HepG2 (cell line): ENCODE measurements around the gene SYT17. TPM values are rescaled to one million over a fixed set of nuclear protein-coding genes. Genes with fewer than 3 reads are reported as not detected.

Experiments used
- ATAC-seq: fragments of 200-7000 bp; cut with Tn5 transposase; 3 replicates; pipeline ENCODE4 v1.9.1; 2020; ENCODE audit warnings: mild to moderate bottlenecking, moderate library complexity
- BruUV-seq: library from RNA; stranded (reverse); fragments of 400-500 nt; replicated peaks from 2 replicates; lab custom pipeline; 2021; lab: Mats Ljungman, UMichigan
- CTCF ChIA-PET: fragments of 300-600 bp; formaldehyde crosslinking; extraction: SDS; loops from one replicate; lab custom pipeline; 2021; ENCODE audit warnings: low total read pairs, inconsistent platforms, low intra/inter-chr PET ratio; lab: Yijun Ruan, JAX
- POLR2A ChIA-PET: fragments of 350-600 bp; sonication (Branson Sonifier 250); formaldehyde crosslinking; loops from one replicate; lab custom pipeline; 2020; ENCODE audit warnings: antibody characterized with exemption, inconsistent platforms; lab: Yijun Ruan, JAX
- DNase-seq: peaks from one replicate; pipeline ENCODE4 v3.0.0-alpha.2; 2015; ENCODE audit warnings: low spot score
- FAIRE-seq: peaks from 3 replicates; lab custom pipeline; 2011; peaks lifted over from hg19 to GRCh38; lab: Jason Lieb, UNC
- H2AFZ ChIP-seq: one replicate; pipeline ENCODE4 v1.6.1; 2011; ENCODE audit warnings: low read length, inconsistent platforms
- H3K27ac ChIP-seq: fragments of 300-600 bp; 3 replicates; pipeline ENCODE4 v1.8.0; 2011; ENCODE audit warnings: mixed run types, mild to moderate bottlenecking, mixed read lengths, low read length, inconsistent platforms; ENCODE audit not compliant: insufficient read depth; ENCODE audit errors: extremely low read length
- H3K27me3 ChIP-seq, 2 experiments: fragments of 200-600 bp in 1 of 2; 2 replicates in 1 of 2; 3 replicates in 1 of 2; pipeline versions ENCODE4 v1.6.0 to v1.8.0; 2011; ENCODE audit warnings: low read length in 2 of 2, mild to moderate bottlenecking in 2 of 2, moderate library complexity in 2 of 2, inconsistent platforms in 1 of 2; ENCODE audit not compliant: insufficient read depth in 2 of 2, control insufficient read depth in 1 of 2
- H3K36me3 ChIP-seq, 2 experiments: fragments of 200-600 bp in 1 of 2; replicated peaks in 1 of 2; 2 replicates in 1 of 2; 3 replicates in 1 of 2; pipeline versions ENCODE4 v1.5.1 to v1.8.0; 2011; ENCODE audit warnings: low read length in 2 of 2, inconsistent platforms in 1 of 2; ENCODE audit not compliant: insufficient read depth in 2 of 2, control insufficient read depth in 1 of 2
- H3K4me1 ChIP-seq: 2 replicates; pipeline ENCODE4 v1.5.1; 2012; ENCODE audit warnings: low read length, inconsistent platforms; ENCODE audit not compliant: insufficient read depth
- H3K4me2 ChIP-seq: 2 replicates; pipeline ENCODE4 v1.6.0; 2011; ENCODE audit warnings: low read depth, low read length, inconsistent platforms
- H3K4me3 ChIP-seq, 3 experiments: fragments of 200-600 bp in 1 of 3; sonication (generic), shearing (Covaris generic) in 1 of 3; replicated peaks in 1 of 3; 2 replicates each; pipeline ENCODE4 v1.5.1; 2011 to 2016; ENCODE audit warnings: low read length in 3 of 3, inconsistent platforms in 2 of 3, low read depth in 2 of 3, mild to moderate bottlenecking in 2 of 3, control low read depth in 1 of 3, mixed read lengths in 1 of 3; ENCODE audit not compliant: insufficient read depth in 1 of 3
- H3K79me2 ChIP-seq: one replicate; pipeline ENCODE4 v1.6.1; 2011; ENCODE audit warnings: low read length, inconsistent platforms; ENCODE audit not compliant: insufficient read depth
- H3K9ac ChIP-seq: 2 replicates; pipeline ENCODE4 v1.6.0; 2011; ENCODE audit warnings: mild to moderate bottlenecking, low read depth, low read length, inconsistent platforms; ENCODE audit not compliant: insufficient read depth
- H3K9me3 ChIP-seq: 2 replicates; pipeline ENCODE4 v1.5.1; 2012; ENCODE audit warnings: mild to moderate bottlenecking, low read length
- H4K20me1 ChIP-seq: 2 replicates; pipeline ENCODE4 v1.6.0; 2011; ENCODE audit warnings: inconsistent platforms, mild to moderate bottlenecking, low read length, moderate library complexity; ENCODE audit not compliant: insufficient read depth
- NR2C2 ChIP-seq: sonication (generic); formaldehyde crosslinking; IDR thresholded peaks from 2 replicates; pipeline ENCODE4 v1.4.0; 2020; ENCODE audit warnings: missing genetic modification reagents, mild to moderate bottlenecking, moderate library complexity, borderline replicate concordance
- RAD51 ChIP-seq: fragments of 450-650 bp; IDR thresholded peaks from 2 replicates; pipeline ENCODE4 v1.6.1; 2016; ENCODE audit warnings: borderline replicate concordance
- TFE3 ChIP-seq: IDR thresholded peaks from 2 replicates; pipeline ENCODE4 v1.6.1; 2016
- ZMYM3 ChIP-seq: sonication (generic); formaldehyde crosslinking; IDR thresholded peaks from 2 replicates; pipeline ENCODE4 v1.5.1; 2020; ENCODE audit warnings: mild to moderate bottlenecking, missing genetic modification reagents
- ZNF552 ChIP-seq: sonication (generic); formaldehyde crosslinking; IDR thresholded peaks from 2 replicates; pipeline ENCODE4 v1.9.0; 2022; ENCODE audit warnings: missing genetic modification reagents, mild to moderate bottlenecking, borderline replicate concordance
- WGBS: methylation state at CpG from one replicate; pipeline ENCODE4 v1.1.6; 2017; ENCODE audit warnings: low lambda C conversion rate; 5-methylcytosine and 5-hydroxymethylcytosine counted together
- in situ Hi-C: cut with HindIII; loops from 2 replicates; pipeline ENCODE4 v1.10.0; 2017; ENCODE audit warnings: low pct_unique_long_range_greater_than_20kb; ENCODE audit not compliant: extremely low pct_ligation_motif_present
- intact Hi-C: fragments of 100-400 bp; cut with micrococcal nuclease; formaldehyde crosslinking; loops from one replicate; pipeline ENCODE4 v1.10.0; 2022; ENCODE audit not compliant: unreplicated experiment
- polyA plus RNA-seq, 8 experiments: library from polyadenylated mRNA; depleted of rRNA in 3 of 8; stranded (reverse) in 7 of 8; unstranded in 1 of 8; fragments of >200 nt; fragmentation: Illumina TruSeq in 4 of 8; extraction: Trizol in 4 of 8; gene quantifications; 2 replicates each; pipeline versions ENCODE4 v1.2.1 to v1.2.3, GENCODE V29; 2011 to 2016; ENCODE audit warnings: low read depth in 4 of 8, missing spikeins in 1 of 8, mixed read lengths in 1 of 8; ENCODE audit not compliant: insufficient read depth in 1 of 8
- total RNA-seq, 5 experiments: library from RNA; depleted of rRNA; stranded (reverse); fragments of >200 nt; fragmentation: Illumina TruSeq; extraction: Trizol; gene quantifications; 2 replicates each; pipeline ENCODE4 v1.2.3, GENCODE V29; 2016; ENCODE audit warnings: low read depth in 1 of 5

Gene SYT17
- total and polyA plus RNA-seq, 2 of the 13 experiments (the other 11 are each of a cell fraction or from before 2014, with no cell fraction given): 0.44 TPM; not detected in 1

- TF ChIP-seq TFE3 (CRISPR knock-in tag) (no peak), NR2C2 (no peak), ZNF552 (no peak), RAD51 (no peak), ZMYM3 (peak; percentile 42; the same call in 1 of the 2 replicates)
- no peak overlapping the region for H3K4me3 ChIP-seq
- DNase-seq: no peak
- no peaks in the 10 kb centered on the region for H4K20me1 ChIP-seq
- FAIRE-seq: no peak
- H3K4me1 ChIP-seq: peaks cover 23% of the 10 kb centered on the region
- H3K27ac ChIP-seq: no peak overlapping the region
- peaks cover 0 to 1% of the 10 kb centered on the region in 2 experiments; a peak in 2 of 5 replicates for H3K27me3 ChIP-seq
- intact Hi-C loops (no loop called here), in situ Hi-C loops (no loop called here)
- H3K9me3 ChIP-seq: no peaks in the 10 kb centered on the region
- ChIA-PET POLR2A (interaction anchor here (1.6 kb wide), 1 partner anchor 36 kb away, joined by 6 read pairs; no protein-coding TSS in a partner anchor), CTCF (no interaction called here)
- BruUV-seq: no TSS peak
- no peaks in the 10 kb centered on the region for H3K36me3 ChIP-seq
- H3K9ac ChIP-seq: no peak overlapping the region
- no peak overlapping the region for H2AFZ ChIP-seq
- H3K4me2 ChIP-seq: peak overlapping the region; percentile 14
- 31% methylated on average over 7 of the region's 7 CpGs for WGBS
- H3K79me2 ChIP-seq: no peaks in the 10 kb centered on the region
- no peak for ATAC-seq
Measured at GRCh38 chr16:19130385-19130784, 37.7 kb upstream of the SYT17 start.
